Activated CD4-positive, alpha-beta T cell treated with anti-CD3 and anti-CD28 coated beads, Interleukin-2, amount 50 U/mL, for 48 hours (primary cell): ENCODE measurements around the gene GCKR.
"Not testable (repeated sequence)": the region's sequence is repeated elsewhere in the genome, so short reads cannot be mapped to it uniquely, and the experiment has no call there.

Source experiments
- DNase-seq, 2 experiments: peaks; one replicate each; pipeline ENCODE4 v3.0.0-alpha.2; 2020

Gene GCKR

DNA sequence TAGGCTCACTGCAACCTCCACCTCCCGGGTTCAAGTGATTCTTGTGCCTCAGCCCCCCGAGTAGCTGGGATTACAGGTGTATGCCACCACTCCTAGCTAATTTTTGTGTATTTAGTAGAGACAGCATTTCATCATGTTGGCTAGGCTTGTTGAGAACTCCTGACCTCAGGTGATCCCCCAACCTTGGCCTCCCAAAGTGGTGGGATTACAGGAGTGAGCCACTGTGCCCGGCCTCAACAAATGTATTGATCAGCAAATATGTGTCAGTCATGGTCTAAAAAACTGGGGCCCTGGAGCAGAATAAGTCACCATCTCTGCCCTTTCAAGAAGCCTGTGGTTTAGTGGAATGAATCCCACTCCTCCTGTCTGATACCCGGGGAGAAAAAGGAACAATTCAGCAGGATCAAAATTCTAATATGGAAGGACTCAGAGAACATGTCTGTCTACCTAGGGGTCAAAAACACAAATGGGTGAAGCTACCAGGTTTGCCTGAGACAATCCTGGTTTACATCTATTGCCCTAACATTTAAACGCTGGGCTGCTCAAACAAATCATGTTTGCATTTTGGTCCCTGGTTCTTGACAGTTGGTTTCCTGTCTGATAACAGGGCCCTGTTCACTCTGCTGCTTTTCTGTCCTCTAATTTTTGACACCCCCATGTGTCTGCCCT is 21.6 kb downstream of the GCKR start:
- no peak for DNase-seq

DNA sequence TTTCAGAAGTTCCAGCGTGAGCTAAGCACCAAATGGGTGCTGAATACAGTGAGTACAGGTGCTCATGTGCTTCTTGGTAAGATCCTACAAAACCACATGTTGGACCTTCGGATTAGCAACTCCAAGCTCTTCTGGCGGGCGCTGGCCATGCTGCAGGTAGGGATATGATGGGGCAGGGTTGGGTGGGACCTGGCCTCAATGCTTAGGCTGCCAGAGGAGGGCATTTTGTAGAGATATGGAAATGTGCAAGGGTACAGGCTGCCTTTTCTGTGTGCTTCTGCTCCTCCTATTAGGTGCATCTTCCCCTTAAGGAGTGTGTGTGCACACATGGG is 22.1 kb downstream of the GCKR start:
- DNase-seq = no peak

GRCh38 chr2:27520316-27520715 is 23.7 kb downstream of the GCKR start:
- no peak for DNase-seq

DNA sequence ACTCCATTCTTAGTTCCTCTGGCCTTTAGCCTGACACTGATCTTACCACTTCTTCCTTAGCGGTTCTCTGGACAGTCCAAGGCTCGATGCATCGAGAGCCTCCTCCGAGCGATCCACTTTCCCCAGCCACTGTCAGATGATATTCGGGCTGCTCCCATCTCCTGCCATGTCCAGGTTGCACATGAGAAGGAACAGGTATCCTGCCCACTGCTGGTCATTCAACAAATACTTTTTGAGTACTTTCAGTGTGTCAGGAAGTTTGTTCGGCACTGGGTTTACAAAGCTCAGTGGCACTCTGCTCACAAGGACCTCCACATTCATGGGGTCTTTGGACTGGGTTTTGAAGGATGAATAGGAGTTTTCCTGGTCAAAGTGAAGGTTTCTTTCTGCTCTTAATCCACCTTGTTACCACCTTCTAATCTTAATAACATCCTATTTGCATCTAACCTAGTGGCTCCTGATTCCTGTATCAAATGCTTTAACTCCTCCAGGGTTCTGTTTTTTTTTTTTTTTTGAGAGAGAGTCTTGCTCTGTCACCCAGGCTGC is 25.8 kb downstream of the GCKR start:
- DNase-seq = no peak

DNA sequence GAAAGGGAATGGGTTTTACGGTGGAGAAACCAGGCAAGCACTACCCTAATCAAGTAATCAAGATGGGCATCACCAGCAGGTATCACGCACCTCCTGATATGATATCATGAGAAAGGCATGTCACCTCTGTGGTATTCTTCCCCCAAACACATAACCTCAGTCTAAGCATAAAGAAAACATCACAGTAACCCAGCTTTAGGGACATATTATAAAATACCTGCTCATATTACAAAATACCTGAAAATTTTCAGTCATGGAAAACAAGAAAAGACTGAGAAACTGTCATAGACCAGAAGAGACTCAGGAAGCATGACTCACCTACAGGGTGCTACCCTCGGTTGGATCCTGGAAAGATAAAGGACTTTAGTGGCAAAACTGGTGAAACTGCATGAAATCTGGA is 30.5 kb downstream of the GCKR start:
- no peak for DNase-seq

DNA sequence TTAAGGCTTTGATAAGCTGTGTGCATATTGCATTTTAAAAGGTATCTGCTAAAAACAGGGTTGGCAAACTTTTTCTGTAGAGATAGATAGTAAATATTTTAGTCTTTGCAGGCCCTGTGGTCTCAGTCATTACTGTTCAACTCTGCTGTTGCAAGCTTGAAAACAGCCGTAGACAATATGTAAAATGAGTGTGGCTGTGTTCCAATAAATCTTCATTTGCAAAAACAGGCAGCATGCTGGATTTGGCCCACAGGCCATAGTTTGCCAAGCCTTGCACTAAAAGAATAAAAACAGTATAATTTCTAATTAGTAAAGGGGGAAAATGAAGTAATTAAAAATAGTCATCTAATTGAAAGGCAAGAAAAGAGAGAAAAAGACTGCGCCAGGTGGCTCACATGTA is 35.3 kb downstream of the GCKR start:
- DNase-seq = no peak

DNA sequence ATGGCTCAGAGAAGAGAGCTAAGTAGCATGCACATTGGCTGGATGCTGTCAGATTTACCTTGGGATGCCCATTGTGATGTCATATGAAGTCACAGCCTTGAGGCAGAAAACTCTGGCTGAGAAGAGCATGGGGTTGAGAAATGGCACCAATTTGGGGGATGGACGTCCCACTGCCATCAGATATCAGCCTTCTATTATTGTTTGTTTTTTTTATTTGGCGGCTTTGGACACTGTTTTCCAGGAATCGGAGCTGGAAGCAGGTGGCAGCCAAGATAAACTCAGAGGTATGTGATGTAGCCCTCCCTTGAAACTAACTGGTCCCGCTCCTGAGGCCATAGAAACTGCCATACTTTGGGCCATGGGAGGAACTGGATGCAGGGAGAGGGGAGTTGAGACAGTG is 40.6 kb downstream of the GCKR start:
- DNase-seq = no peak

GRCh38 chr2:27538839-27539450 is 42.3 kb downstream of the GCKR start:
- not testable (repeated sequence) for DNase-seq

- not testable (repeated sequence) for DNase-seq
These were observed 43.0 kb downstream of the GCKR start for GRCh38 chr2:27539649-27540048.

- DNase-seq = no peak
These were observed 47.6 kb downstream of the GCKR start for GRCh38 chr2:27544143-27544821.

GRCh38 chr2:27545348-27546141 is 48.9 kb downstream of the GCKR start:
- DNase-seq = no peak

- no peak for DNase-seq
These were observed 52.7 kb downstream of the GCKR start for GRCh38 chr2:27549303-27549702.

DNA sequence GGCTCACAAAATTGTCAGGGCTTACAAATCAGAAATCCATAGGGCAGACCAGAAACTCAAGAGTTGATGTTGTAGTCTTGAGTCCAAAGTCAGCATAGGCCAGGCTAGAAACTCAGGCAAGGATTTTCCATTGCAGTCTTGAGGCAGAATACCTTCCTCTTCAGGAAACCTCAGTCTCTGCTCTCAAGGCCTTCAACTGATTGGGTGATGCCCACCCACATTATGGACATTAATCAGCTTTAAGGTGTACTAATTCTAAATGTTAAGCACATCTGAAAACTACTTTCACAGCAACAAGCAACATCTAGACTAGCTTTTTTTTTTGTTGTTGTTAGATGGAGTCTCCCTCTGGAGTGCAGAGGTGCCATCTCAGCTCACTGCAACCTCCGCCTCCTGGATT is 54.9 kb downstream of the GCKR start:
- no peak for DNase-seq

- DNase-seq = no peak
These were observed 56.3 kb downstream of the GCKR start for GRCh38 chr2:27552941-27553340.

DNA sequence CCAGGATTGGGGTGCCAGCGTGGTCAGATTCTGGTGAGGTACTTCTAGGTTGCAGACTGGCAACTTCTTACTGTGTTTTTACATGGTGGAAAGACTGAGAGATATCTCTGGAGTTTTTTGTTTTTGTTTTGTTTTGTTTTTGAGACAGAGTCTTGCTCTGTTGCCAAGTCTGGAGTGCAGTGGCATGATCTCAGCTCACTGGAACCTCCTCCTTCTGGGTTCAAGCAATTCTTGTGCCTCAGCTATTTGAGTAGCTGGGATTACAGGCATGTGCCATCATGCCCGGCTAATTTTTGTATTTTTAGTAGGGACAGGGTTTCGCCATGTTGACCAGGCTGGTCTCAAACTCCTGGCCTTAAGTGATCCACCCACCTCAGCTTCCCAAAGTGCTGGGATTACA is 57.8 kb downstream of the GCKR start:
- not testable (repeated sequence) for DNase-seq

DNA sequence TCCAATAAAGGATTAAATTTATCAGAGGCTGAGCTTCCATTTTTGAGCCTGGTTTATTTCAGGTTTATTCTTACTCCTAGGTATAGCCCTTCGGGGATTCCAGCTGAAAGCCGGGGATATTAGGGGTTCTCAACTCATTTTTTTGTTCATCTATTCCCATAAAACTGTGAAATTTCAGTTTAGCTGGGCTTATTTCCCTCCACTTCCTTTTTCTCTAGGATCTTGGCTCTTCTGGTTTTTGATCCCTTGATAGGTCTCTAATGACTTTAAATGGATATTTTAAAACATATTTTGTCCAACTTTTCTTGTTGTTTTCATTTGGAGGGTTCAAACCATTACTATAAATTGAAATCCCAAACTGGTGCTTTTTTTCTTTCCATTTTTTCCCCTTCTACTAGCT is 62.6 kb downstream of the GCKR start:
- no peak for DNase-seq

GRCh38 chr2:27561060-27561459 is 64.4 kb downstream of the GCKR start:
- DNase-seq = no peak

- no peak for DNase-seq
These were observed 70.0 kb downstream of the GCKR start for GRCh38 chr2:27566628-27567027.

DNA sequence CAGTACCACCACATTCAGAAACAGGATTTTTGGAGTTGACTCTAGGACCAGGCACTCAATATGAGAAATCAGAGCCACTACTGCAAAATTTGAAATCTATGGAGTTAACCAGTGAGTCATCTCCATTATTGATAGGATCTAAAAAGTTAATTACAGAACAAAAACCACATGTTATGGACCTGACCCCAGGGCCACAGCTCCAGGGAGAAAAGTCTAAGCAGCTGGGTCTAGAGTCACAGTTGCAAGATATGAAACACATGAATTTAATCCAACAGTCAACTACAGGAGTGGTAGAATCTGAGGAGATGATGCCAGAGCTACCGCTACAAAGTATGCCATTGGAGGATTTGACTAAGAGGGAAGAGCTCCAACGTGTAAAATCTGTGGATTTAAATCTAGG is 72.8 kb downstream of the GCKR start:
- DNase-seq = no peak

DNA sequence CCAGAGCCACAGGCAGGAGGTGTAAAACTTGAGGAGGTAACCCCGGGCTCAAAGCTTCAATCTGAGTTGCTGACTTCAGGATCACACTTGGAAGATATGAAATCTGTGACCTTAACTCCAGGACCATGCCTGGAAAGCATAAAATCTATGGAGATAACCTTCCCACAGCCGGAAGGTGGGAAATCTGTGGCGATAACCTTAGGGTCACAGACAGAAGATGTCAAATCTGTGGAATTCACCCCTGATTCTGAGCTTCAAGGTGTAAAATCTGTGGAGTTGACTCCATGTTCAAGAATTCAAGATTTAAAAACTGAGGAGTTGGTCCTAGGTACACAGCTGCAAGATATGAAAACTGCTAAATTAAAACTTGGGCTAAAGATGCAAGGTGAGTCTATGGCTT is 74.6 kb downstream of the GCKR start:
- no peak for DNase-seq

DNA sequence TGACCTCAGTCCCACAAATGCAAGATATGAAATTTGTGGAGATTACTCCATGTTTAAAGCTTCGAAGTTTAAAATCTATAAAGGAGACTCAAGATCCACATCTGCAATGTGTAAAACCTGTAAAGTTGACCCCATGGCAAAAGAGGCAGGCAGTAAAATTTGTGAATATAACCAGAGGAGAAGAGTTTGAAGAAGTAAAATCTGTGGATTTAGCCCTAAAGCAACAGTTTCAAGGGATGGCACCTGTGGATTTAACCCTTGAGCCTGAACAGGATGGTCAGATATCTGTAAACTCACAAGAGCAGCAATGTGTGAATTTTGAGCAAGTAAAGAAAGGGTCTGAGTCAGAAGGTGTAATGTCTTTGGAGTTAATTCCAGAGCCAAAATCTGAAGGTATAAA is 75.0 kb downstream of the GCKR start:
- DNase-seq = no peak

DNA sequence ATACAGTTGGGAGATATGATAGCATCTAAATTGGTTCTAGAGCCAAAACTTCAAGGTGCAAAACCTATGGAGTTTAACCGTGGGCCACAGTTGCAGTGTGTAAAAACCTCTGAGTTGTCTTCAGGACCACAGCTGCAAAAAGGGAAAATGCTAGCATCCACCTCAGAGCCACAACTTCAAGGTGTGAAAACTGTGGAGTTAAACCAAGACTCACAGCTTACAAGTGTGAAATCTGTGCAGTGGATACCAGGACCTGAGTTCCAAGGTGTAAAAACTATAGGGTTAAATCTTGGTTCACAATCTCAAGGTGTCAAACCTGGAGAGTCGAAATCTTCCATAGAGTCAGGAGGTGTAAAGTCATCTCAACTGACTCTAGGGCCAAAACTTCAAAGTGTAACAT is 75.8 kb downstream of the GCKR start:
- no peak for DNase-seq

DNA sequence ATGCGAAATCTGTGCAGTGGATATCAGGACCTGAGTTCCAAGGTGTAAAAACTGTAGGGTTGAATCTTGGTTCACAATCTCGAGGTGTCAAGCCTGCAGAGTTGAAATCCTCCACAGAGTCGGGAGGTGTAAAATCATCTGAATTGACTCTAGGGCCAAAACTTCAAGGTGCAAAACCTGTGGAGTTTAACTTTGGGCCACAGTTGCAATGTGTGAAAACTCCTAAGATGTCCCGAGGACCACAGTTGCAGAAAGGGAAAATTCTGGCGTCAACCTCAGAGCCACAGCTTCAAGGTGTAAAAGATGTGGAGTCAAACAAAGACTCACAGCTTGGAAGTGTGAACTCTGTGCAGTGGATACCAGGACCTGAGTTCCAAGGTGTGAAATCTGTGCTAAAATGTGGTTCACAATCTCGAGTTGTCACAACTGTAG is 76.4 kb downstream of the GCKR start:
- DNase-seq = no peak
